SK-N-SH (cell line): ENCODE results near the gene LUC7L2. TPM values are rescaled to one million over a fixed set of nuclear protein-coding genes. Genes with fewer than 3 reads are reported as not detected.

Experiments
- CTCF ChIA-PET: fragments of 300-600, 350-600 bp; formaldehyde crosslinking; extraction: SDS; loops from one replicate; lab custom pipeline; 2021; lab: Yijun Ruan, JAX
- POLR2A ChIA-PET: fragments of 350-600 bp; sonication (Branson Sonifier 250); formaldehyde crosslinking; extraction: SDS; loops from one replicate; lab custom pipeline; 2020; ENCODE audit warnings: antibody characterized with exemption, inconsistent platforms; lab: Yijun Ruan, JAX
- DNase-seq: peaks from one replicate; pipeline ENCODE4 v3.0.0; 2012
- H2AFZ ChIP-seq: fragments of 200-600 bp; sonication (generic); 2 replicates; pipeline ENCODE4 v1.8.1; 2016; ENCODE audit warnings: antibody characterized with exemption, mild to moderate bottlenecking, low read depth
- H3F3A ChIP-seq: fragments of 200-600 bp; sonication (generic); replicated peaks from 2 replicates; pipeline ENCODE3; 2016; ENCODE audit warnings: antibody characterized with exemption, mild to moderate bottlenecking; ENCODE audit not compliant: insufficient read depth
- H3K27ac ChIP-seq, 2 experiments: fragments of 200-500 bp in 1 of 2; fragments of 200-600 bp in 1 of 2; sonication (Bioruptor generic) in 1 of 2; sonication (generic), shearing (Covaris generic) in 1 of 2; 2 replicates each; pipeline versions ENCODE4 v1.5.1 to v1.6.1; 2014 to 2016; ENCODE audit warnings: low read depth in 2 of 2, inconsistent platforms in 1 of 2, low read length in 1 of 2, mild to moderate bottlenecking in 1 of 2, mixed read lengths in 1 of 2
- H3K27me3 ChIP-seq: fragments of 200-600 bp; sonication (generic), shearing (Covaris generic); 2 replicates; pipeline ENCODE4 v1.6.1; 2016; ENCODE audit warnings: mixed run types; ENCODE audit not compliant: insufficient read depth
- H3K36me3 ChIP-seq, 2 experiments: fragments of 200-500 bp in 1 of 2; fragments of 200-600 bp in 1 of 2; sonication (Bioruptor generic) in 1 of 2; sonication (generic) in 1 of 2; replicated peaks in 1 of 2; 2 replicates each; pipeline versions ENCODE3 to v1.5.1; 2014 to 2016; ENCODE audit warnings: low read length in 1 of 2, mild to moderate bottlenecking in 1 of 2; ENCODE audit not compliant: insufficient read depth in 2 of 2, control insufficient read depth in 1 of 2
- H3K4me1 ChIP-seq, 2 experiments: fragments of 200-500 bp in 1 of 2; fragments of 200-600 bp in 1 of 2; sonication (Bioruptor generic) in 1 of 2; sonication (generic), shearing (Covaris generic) in 1 of 2; 2 replicates each; pipeline versions ENCODE4 v1.5.1 to v1.6.1; 2014 to 2016; ENCODE audit warnings: low read depth in 1 of 2, low read length in 1 of 2, mixed run types in 1 of 2; ENCODE audit not compliant: insufficient read depth in 2 of 2, control insufficient read depth in 1 of 2
- H3K4me2 ChIP-seq: fragments of 200-600 bp; sonication (generic), shearing (Covaris generic); 2 replicates; pipeline ENCODE4 v1.6.1; 2017; ENCODE audit warnings: mixed run types
- H3K4me3 ChIP-seq, 2 experiments: fragments of 200-500 bp in 1 of 2; fragments of 200-600 bp in 1 of 2; sonication (Bioruptor generic) in 1 of 2; sonication (generic), shearing (Covaris generic) in 1 of 2; 2 replicates each; pipeline versions ENCODE4 v1.5.1 to v1.8.1; 2014 to 2016; ENCODE audit warnings: low read depth in 2 of 2, inconsistent platforms in 1 of 2, low read length in 1 of 2, mild to moderate bottlenecking in 1 of 2, mixed read lengths in 1 of 2, moderate library complexity in 1 of 2
- H3K79me2 ChIP-seq: fragments of 200-600 bp; sonication (generic); 2 replicates; pipeline ENCODE4 v1.8.1; 2017; ENCODE audit warnings: mild to moderate bottlenecking; ENCODE audit not compliant: insufficient read depth
- H3K9ac ChIP-seq: fragments of 200-600 bp; sonication (generic); 2 replicates; pipeline ENCODE4 v1.6.1; 2017; ENCODE audit warnings: mixed run types
- H3K9me2 ChIP-seq: fragments of 200-600 bp; sonication (generic); 2 replicates; pipeline ENCODE4 v1.6.1; 2017; ENCODE audit warnings: mixed run types
- H3K9me3 ChIP-seq: fragments of 200-600 bp; sonication (generic); 2 replicates; pipeline ENCODE4 v1.6.1; 2017; ENCODE audit warnings: mixed run types, mild to moderate bottlenecking, moderate library complexity
- H4K20me1 ChIP-seq: fragments of 200-600 bp; sonication (generic); 2 replicates; pipeline ENCODE4 v1.6.1; 2017; ENCODE audit warnings: mild to moderate bottlenecking, mixed run types; ENCODE audit not compliant: insufficient read depth
- CTCF ChIP-seq: fragments of 200-600 bp; sonication (generic); IDR thresholded peaks from 2 replicates; pipeline ENCODE4 v1.6.1; 2017; ENCODE audit warnings: antibody characterized with exemption, mild to moderate bottlenecking, moderate library complexity
- ELF1 ChIP-seq: IDR thresholded peaks from 2 replicates; pipeline ENCODE4 v1.4.0; 2012
- FOSL2 ChIP-seq: IDR thresholded peaks from 2 replicates; pipeline ENCODE4 v1.4.0; 2012; ENCODE audit warnings: low read depth, mild to moderate bottlenecking, moderate library complexity, borderline replicate concordance
- FOXM1 ChIP-seq: IDR thresholded peaks from 2 replicates; pipeline ENCODE4 v1.4.0; 2012; ENCODE audit warnings: low read depth, mild to moderate bottlenecking
- NFIC ChIP-seq: IDR thresholded peaks from 2 replicates; pipeline ENCODE4 v1.4.0; 2012; ENCODE audit warnings: borderline replicate concordance
- POLR2AphosphoS5 ChIP-seq: IDR thresholded peaks from 2 replicates; pipeline ENCODE4 v1.6.1; 2012; ENCODE audit warnings: low read depth, low read length
- RAD21 ChIP-seq: IDR thresholded peaks from 2 replicates; pipeline ENCODE4 v1.6.1; 2012; ENCODE audit warnings: mild to moderate bottlenecking, low read length
- RCOR1 ChIP-seq: fragments of 150-350 bp; IDR thresholded peaks from 2 replicates; pipeline ENCODE4 v1.6.1; 2017; ENCODE audit warnings: antibody characterized with exemption, low read length
- RFX5 ChIP-seq: IDR thresholded peaks from 2 replicates; pipeline ENCODE4 v1.6.1; 2012; ENCODE audit warnings: mild to moderate bottlenecking, improper control_type of control experiment, low read length
- TAF1 ChIP-seq: IDR thresholded peaks from 2 replicates; pipeline ENCODE4 v1.6.1; 2012; ENCODE audit warnings: low read depth, mild to moderate bottlenecking, low read length, moderate library complexity, borderline replicate concordance
- TCF12 ChIP-seq: IDR thresholded peaks from 2 replicates; pipeline ENCODE4 v1.4.0; 2012
- WGBS: methylation state at CpG from one replicate; pipeline ENCODE4 v1.1.6; 2017; ENCODE audit warnings: low lambda C conversion rate; 5-methylcytosine and 5-hydroxymethylcytosine counted together
- polyA plus RNA-seq, 3 experiments: library from polyadenylated mRNA; depleted of rRNA; stranded (reverse); fragments of >200 nt; gene quantifications; 2 replicates each; pipeline ENCODE4 v1.2.3, GENCODE V29; 2012
- TF ChIP-seq, protein P1 (sequence below): IDR thresholded peaks from 2 replicates; pipeline ENCODE4 v1.6.1; 2012; ENCODE audit warnings: mild to moderate bottlenecking, low read depth, low read length, moderate library complexity

Gene LUC7L2
- polyA plus RNA-seq, 1 of the 3 experiments (the other 2 are of a cell fraction) = 45.7 TPM

DNA sequence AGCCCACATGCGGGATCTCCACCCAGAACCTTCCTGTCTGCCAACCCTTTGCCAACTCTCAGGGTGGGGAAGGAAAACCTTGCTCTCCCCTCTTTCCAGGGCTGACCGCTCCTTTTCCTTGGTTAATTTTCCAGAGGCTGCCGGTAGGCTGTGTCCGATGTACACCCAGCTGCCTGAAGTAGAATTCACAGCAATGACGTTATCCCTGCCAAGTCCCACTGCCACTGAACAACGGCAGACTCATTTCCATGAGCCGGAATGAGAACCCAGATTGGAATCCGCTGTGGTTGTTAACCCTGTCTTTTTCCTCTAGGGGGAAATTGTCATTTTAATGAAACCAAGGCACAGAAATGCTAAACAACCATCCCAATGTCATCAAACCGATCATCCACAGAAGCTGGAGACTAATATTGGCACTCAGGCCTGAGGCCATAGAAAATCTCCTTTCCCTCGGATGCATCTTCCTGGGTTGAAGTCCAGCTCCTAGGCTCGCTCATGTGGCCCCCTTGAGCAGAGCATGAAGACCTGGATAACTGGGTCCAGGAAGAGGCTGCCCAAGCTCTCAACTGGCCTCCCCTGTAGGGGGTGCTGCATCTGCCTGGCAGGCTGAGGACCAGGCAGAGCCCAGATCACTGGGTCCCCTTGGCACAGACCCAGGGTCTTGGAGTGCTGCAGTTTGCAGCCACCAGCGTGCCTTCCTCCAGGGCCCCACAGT, 93.4 kb downstream of the LUC7L2 start (continued):
- TF ChIP-seq CTCF (no peak; the same call in 1 of the 2 replicates), NFIC (no peak), RFX5 (no peak), POLR2AphosphoS5 (no peak), FOSL2 (no peak)
- TF ChIP-seq, protein P1, sequence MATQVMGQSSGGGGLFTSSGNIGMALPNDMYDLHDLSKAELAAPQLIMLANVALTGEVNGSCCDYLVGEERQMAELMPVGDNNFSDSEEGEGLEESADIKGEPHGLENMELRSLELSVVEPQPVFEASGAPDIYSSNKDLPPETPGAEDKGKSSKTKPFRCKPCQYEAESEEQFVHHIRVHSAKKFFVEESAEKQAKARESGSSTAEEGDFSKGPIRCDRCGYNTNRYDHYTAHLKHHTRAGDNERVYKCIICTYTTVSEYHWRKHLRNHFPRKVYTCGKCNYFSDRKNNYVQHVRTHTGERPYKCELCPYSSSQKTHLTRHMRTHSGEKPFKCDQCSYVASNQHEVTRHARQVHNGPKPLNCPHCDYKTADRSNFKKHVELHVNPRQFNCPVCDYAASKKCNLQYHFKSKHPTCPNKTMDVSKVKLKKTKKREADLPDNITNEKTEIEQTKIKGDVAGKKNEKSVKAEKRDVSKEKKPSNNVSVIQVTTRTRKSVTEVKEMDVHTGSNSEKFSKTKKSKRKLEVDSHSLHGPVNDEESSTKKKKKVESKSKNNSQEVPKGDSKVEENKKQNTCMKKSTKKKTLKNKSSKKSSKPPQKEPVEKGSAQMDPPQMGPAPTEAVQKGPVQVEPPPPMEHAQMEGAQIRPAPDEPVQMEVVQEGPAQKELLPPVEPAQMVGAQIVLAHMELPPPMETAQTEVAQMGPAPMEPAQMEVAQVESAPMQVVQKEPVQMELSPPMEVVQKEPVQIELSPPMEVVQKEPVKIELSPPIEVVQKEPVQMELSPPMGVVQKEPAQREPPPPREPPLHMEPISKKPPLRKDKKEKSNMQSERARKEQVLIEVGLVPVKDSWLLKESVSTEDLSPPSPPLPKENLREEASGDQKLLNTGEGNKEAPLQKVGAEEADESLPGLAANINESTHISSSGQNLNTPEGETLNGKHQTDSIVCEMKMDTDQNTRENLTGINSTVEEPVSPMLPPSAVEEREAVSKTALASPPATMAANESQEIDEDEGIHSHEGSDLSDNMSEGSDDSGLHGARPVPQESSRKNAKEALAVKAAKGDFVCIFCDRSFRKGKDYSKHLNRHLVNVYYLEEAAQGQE = no peak
- TF ChIP-seq, all 33 proteins: peak for 0

GRCh38 chr7:139453673-139454321, 94.1 kb downstream of the LUC7L2 start:
- Histone ChIP-seq H3K36me3 (no peaks in the 10 kb centered on the region), H3K79me2 (no peaks in the 10 kb centered on the region), H3K9me3 (no peaks in the 10 kb centered on the region), H3K4me3 (no peak overlapping the region), H3K4me2 (no peak overlapping the region), H3F3A (no peaks in the 10 kb centered on the region), H3K4me1 (no peaks in the 10 kb centered on the region; a peak in 1 of 4 replicates), H2AFZ (no peak overlapping the region), H3K9me2 (no peaks in the 10 kb centered on the region), H3K27ac (no peak overlapping the region; a peak in 1 of 4 replicates), H4K20me1 (no peaks in the 10 kb centered on the region), H3K9ac (no peak overlapping the region), H3K27me3 (no peaks in the 10 kb centered on the region)
- WGBS = 85% methylated on average over 20 of the region's 20 CpGs
- POLR2A ChIA-PET = no interaction called here
- no peak for DNase-seq
- CTCF ChIA-PET = interaction anchor here (0.6 to 1.7 kb wide), 4 partner anchors 17 to 26 kb away, joined by 3 to 5 read pairs (median 4); no protein-coding TSS in a partner anchor
- TF ChIP-seq TCF12 (no peak), NFIC (no peak), FOXM1 (no peak), TAF1 (no peak), ELF1 (no peak), RAD21 (no peak), POLR2AphosphoS5 (no peak), RCOR1 (no peak)
